ENCODE results near the gene KCNJ12. TPM values are rescaled to one million over a fixed set of nuclear protein-coding genes. Genes with fewer than 3 reads are reported as not detected.

The KCNJ12 gene
- total and polyA plus RNA-seq, 2 experiments from 2014 or later: 0.61 to 2.4 TPM

GRCh38 chr17:21385281-21385845 is 9.2 kb downstream of the KCNJ12 start:
- Mint-ChIP-seq H3K27ac (no peak overlapping the region), H3K4me1 (peaks cover 7% of the 10 kb centered on the region; the same call in 2 of the 3 replicates), H3K4me3 (no peak overlapping the region), H3K36me3 (ENCODE audit: low read depth) (no peaks in the 10 kb centered on the region; the same call in 2 of the 3 replicates), H3K27me3 (ENCODE audit: insufficient read depth, low read depth, poor library complexity) (peaks cover 14% of the 10 kb centered on the region), H3K9me3 (no peaks in the 10 kb centered on the region; the same call in 2 of the 3 replicates)
- ATAC-seq (no peak), DNase-seq (ENCODE audit: low spot score) (no peak)
- Histone ChIP-seq H3K36me3 (ENCODE audit: insufficient read depth) (no peaks in the 10 kb centered on the region), H3K9me2 (ENCODE audit: insufficient read depth) (no peaks in the 10 kb centered on the region), H3K4me1 (ENCODE audit: insufficient read depth) (no peaks in the 10 kb centered on the region), H3K4me2 (no peak overlapping the region), H3K27me3 (ENCODE audit: insufficient read depth) (no peaks in the 10 kb centered on the region), H3F3A (replicated peaks; ENCODE audit: low read depth) (no peaks in the 10 kb centered on the region), H2AFZ (no peak overlapping the region), H3K4me3 (no peak overlapping the region), H4K20me1 (replicated peaks; ENCODE audit: insufficient read depth) (no peaks in the 10 kb centered on the region), H3K27ac (ENCODE audit: low read depth) (no peak overlapping the region), H3K79me2 (replicated peaks; ENCODE audit: insufficient read depth) (no peaks in the 10 kb centered on the region)
- TF ChIP-seq NANOG (IDR thresholded peaks at IDR 0.05; ENCODE audit: borderline replicate concordance) (no peak), STAT1 (IDR thresholded peaks at IDR 0.05; ENCODE audit: unreplicated experiment) (no peak), CTCF (conservative IDR thresholded peaks at IDR 0.05; ENCODE audit: low read depth in 2 of 2) (no peak), ZNF331 (CRISPR knock-in tag; IDR thresholded peaks at IDR 0.05; ENCODE audit: low read depth) (no peak), CREB1 (CRISPR knock-in tag; IDR thresholded peaks at IDR 0.05; ENCODE audit: low read depth) (no peak)

- no peak for DNase-seq (ENCODE audit: low spot score)
- Histone ChIP-seq H3K4me1 (ENCODE audit: insufficient read depth) (no peaks in the 10 kb centered on the region), H3K27me3 (ENCODE audit: insufficient read depth) (no peaks in the 10 kb centered on the region), H3K9me2 (ENCODE audit: insufficient read depth) (no peaks in the 10 kb centered on the region), H3K27ac (ENCODE audit: low read depth) (no peak overlapping the region), H3K4me3 (no peak overlapping the region), H3K36me3 (ENCODE audit: insufficient read depth) (no peaks in the 10 kb centered on the region), H2AFZ (no peak overlapping the region), H3F3A (replicated peaks; ENCODE audit: low read depth) (no peaks in the 10 kb centered on the region), H3K4me2 (no peak overlapping the region), H3K79me2 (replicated peaks; ENCODE audit: insufficient read depth) (no peaks in the 10 kb centered on the region), H4K20me1 (replicated peaks; ENCODE audit: insufficient read depth) (no peaks in the 10 kb centered on the region)
- Mint-ChIP-seq H3K36me3 (ENCODE audit: low read depth) (no peaks in the 10 kb centered on the region), H3K4me1 (peaks cover 3% of the 10 kb centered on the region; the same call in 2 of the 3 replicates), H3K9me3 (peaks cover 2% of the 10 kb centered on the region; the same call in 1 of the 3 replicates), H3K27me3 (ENCODE audit: insufficient read depth, low read depth, poor library complexity) (peaks cover 8% of the 10 kb centered on the region), H3K27ac (no peak overlapping the region), H3K4me3 (no peak overlapping the region)
- TF ChIP-seq ZNF114 (CRISPR knock-in tag; IDR thresholded peaks at IDR 0.05): no peak
- TF ChIP-seq STAT1 (IDR thresholded peaks at IDR 0.05; ENCODE audit: unreplicated experiment): no peak
- TF ChIP-seq ZNF331 (CRISPR knock-in tag; IDR thresholded peaks at IDR 0.05; ENCODE audit: low read depth): no peak
- TF ChIP-seq ZNF462 (CRISPR knock-in tag; IDR thresholded peaks at IDR 0.05): no peak
- no peak for TF ChIP-seq CTCF (conservative IDR thresholded peaks at IDR 0.05; ENCODE audit: low read depth in 2 of 2)
- no peak for TF ChIP-seq NANOG (IDR thresholded peaks at IDR 0.05; ENCODE audit: borderline replicate concordance)
- TF ChIP-seq EZH2phosphoT487 (IDR thresholded peaks at IDR 0.05; ENCODE audit: unreplicated experiment): no peak
- TF ChIP-seq POLR2AphosphoS5 (IDR thresholded peaks at IDR 0.05; ENCODE audit: low read depth): no peak
- no peak for TF ChIP-seq ETS1 (IDR thresholded peaks at IDR 0.05)
- ATAC-seq: no peak
These were observed 11.5 kb downstream of the KCNJ12 start for GRCh38 chr17:21387616-21388015.

All from GM23338 (cell line).